Common myeloid progenitor, CD34-positive (primary cell): ENCODE measurements around the gene GAS6.
"Not testable (repeated sequence)": the region's sequence is repeated elsewhere in the genome, so short reads cannot be mapped to it uniquely, and the experiment has no call there.

Experiments
- CTCF ChIA-PET: fragments of 350-600 bp; sonication (Branson Sonifier 250); formaldehyde crosslinking; loops from one replicate; lab custom pipeline; 2021; ENCODE audit warnings: antibody characterized with exemption; lab: Charles Lee
- POLR2A ChIA-PET: fragments of 350-600 bp; sonication (Branson Sonifier 250); formaldehyde crosslinking; loops from one replicate; lab custom pipeline; 2021; ENCODE audit warnings: antibody characterized with exemption; lab: Charles Lee
- DNase-seq, 3 donors: peaks; one replicate each; pipeline versions ENCODE4 v3.0.0 to v3.0.0-alpha.2; 2013
- H3K27ac ChIP-seq, 2 experiments: 1 replicate in 1 of 2; 2 replicates in 1 of 2; pipeline ENCODE4 v1.7.0; 2013; ENCODE audit warnings: inconsistent platforms in 2 of 2, low read length in 2 of 2, mild to moderate bottlenecking in 2 of 2, low read depth in 1 of 2, moderate library complexity in 1 of 2; ENCODE audit not compliant: severe bottlenecking in 2 of 2, insufficient read depth in 1 of 2, poor library complexity in 1 of 2
- H3K27me3 ChIP-seq, 5 experiments: replicated peaks in 2 of 5; 1 replicate in 3 of 5; 2 replicates in 2 of 5; pipeline versions ENCODE4 v1.6.1 to v1.7.0; 2013; ENCODE audit warnings: low read length in 4 of 5, mild to moderate bottlenecking in 2 of 5, moderate library complexity in 2 of 5, inconsistent platforms in 1 of 5; ENCODE audit not compliant: insufficient read depth in 5 of 5, control insufficient read depth in 4 of 5
- H3K36me3 ChIP-seq, 4 experiments: 1 replicate in 2 of 4; 2 replicates in 2 of 4; pipeline versions ENCODE4 v1.6.1 to v1.7.0; 2013; ENCODE audit warnings: low read length in 3 of 4, control low read depth in 1 of 4, mild to moderate bottlenecking in 1 of 4; ENCODE audit not compliant: control insufficient read depth in 4 of 4, insufficient read depth in 4 of 4
- H3K4me1 ChIP-seq, 4 experiments: 1 replicate in 3 of 4; 2 replicates in 1 of 4; pipeline versions ENCODE4 v1.6.1 to v1.7.1; 2013; ENCODE audit warnings: low read length in 3 of 4, mild to moderate bottlenecking in 3 of 4, control low read depth in 1 of 4, inconsistent platforms in 1 of 4, moderate library complexity in 1 of 4; ENCODE audit not compliant: control insufficient read depth in 4 of 4, insufficient read depth in 4 of 4; ENCODE audit errors: control extremely low read depth in 1 of 4
- H3K4me3 ChIP-seq, 7 experiments: 1 replicate in 4 of 7; 2 replicates in 3 of 7; pipeline versions ENCODE4 v1.5.1 to v1.7.0; 2013; ENCODE audit warnings: mild to moderate bottlenecking in 7 of 7, low read length in 6 of 7, moderate library complexity in 6 of 7, inconsistent platforms in 2 of 7, low read depth in 2 of 7, control low read depth in 1 of 7; ENCODE audit not compliant: insufficient read depth in 4 of 7, control insufficient read depth in 1 of 7; ENCODE audit errors: extremely low read depth in 1 of 7
- H3K9me3 ChIP-seq, 5 experiments: 1 replicate in 4 of 5; 2 replicates in 1 of 5; pipeline versions ENCODE4 v1.6.1 to v1.7.1; 2013; ENCODE audit warnings: low read length in 4 of 5, mild to moderate bottlenecking in 2 of 5, inconsistent platforms in 1 of 5, low read depth in 1 of 5, moderate library complexity in 1 of 5; ENCODE audit not compliant: control insufficient read depth in 4 of 5, insufficient read depth in 2 of 5; ENCODE audit errors: control extremely low read depth in 1 of 5
- WGBS: methylation state at CpG from one replicate; pipeline ENCODE4 v1.1.5; 2013; ENCODE audit not compliant: insufficient coverage; 5-methylcytosine and 5-hydroxymethylcytosine counted together

Gene GAS6

DNA sequence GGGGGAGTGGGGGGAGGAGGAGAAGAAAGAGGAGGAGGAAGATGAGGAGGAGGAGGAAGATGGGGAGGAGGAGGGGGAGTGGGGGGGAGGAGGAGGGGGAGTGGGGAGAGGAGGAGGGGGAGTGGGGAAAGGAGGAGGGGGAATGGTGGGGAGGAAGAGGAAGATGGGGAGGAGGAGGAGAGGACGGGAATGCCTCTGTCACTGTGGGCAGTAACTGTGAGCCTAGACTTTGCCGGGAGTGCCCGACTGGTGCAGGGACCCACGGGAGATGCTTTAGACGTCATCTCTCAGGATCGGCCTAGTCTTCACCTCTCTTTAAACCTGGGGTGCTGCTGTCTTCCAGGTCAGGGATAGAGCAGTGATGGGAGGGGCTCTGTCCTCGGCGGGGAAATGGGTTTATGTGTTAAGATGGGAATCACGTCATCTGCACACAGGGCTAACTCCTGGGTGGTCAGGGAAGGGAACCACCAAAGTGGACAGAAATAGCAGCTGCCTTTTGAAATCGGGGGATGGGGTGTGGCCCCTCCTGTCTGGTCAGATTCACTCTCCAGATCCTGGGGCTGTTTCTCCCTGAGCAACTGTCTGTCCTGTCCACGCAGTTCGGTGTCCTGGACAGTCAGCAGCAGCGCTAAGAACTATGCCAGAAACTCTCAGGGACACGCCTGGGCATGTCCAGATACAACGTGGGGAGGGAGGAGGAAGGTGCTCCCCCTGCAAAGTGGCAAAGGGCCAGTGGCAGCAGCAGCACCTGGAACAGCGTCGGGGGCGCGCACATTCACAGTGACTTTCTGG lies 26.9 kb downstream of the GAS6 start:
- H3K4me3 ChIP-seq: no peak overlapping the region

DNA sequence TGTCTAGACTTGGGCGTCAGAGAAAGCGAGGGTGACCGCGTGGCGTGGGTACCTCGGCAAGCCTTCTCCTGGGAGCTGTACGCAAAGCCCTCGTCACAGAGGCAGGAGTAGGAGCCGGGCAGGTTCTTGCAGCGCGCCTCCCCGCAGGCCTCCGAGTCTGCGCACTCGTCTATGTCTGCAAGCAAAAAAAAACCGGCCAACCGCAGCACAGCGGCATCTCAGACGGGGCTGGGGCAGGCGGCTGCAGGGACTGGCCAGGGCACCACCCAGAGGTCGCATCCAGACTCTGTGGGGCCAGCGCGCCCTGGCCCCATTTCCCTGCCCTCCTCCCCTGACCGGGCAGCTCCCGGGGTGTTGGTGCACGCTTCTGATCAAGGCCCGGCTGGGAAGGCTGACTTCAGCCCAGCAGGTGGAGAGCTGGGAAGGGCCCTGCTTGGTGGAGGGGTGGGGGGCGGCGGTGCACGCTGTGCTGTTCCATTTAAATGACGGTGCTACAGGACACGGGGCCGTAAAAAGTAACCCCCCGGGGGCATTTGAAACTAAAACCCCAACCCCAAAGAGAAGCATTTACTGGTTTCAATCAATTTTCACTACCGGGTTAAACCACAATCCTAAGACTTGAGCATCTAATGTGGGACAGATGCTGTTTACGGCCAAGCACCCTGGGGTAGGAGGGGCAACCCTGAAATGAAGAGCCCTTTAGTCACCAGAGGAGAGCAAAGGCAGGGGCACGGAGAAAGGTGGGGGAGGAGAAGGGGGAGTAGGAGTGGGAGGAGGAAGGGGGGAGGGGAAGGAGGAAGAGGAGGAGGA lies 28.2 kb downstream of the GAS6 start:
- H3K27me3 ChIP-seq: peaks cover 0 to 6% (median 3%) of the 10 kb centered on the region in 5 experiments
- no peaks in the 10 kb centered on the region for H3K9me3 ChIP-seq
- ChIA-PET POLR2A (no interaction called here), CTCF (interaction anchor here (1.1 kb wide), 1 partner anchor 110 kb away, joined by 3 read pairs; no protein-coding TSS in a partner anchor)
- 85% methylated on average over 32 of the region's 37 CpGs for WGBS
- DNase-seq: peak in 1 of 3 donors; percentile 46
- no peak overlapping the region for H3K4me3 ChIP-seq
- peaks cover 0 to 6% (median 1%) of the 10 kb centered on the region in 4 experiments for H3K36me3 ChIP-seq
- no peak overlapping the region for H3K27ac ChIP-seq
- peaks cover 0 to 7% (median 0%) of the 10 kb centered on the region in 4 experiments for H3K4me1 ChIP-seq

More for the DNA sequence above, 26.9 kb downstream of the GAS6 start:
- Histone ChIP-seq H3K4me1 (peaks cover 0 to 7% (median 4%) of the 10 kb centered on the region in 4 experiments), H3K9me3 (peaks cover 0 to 3% (median 0%) of the 10 kb centered on the region in 5 experiments), H3K27ac (no peak overlapping the region), H3K36me3 (peaks cover 0 to 6% (median 1%) of the 10 kb centered on the region in 4 experiments), H3K27me3 (peaks cover 0 to 16% (median 4%) of the 10 kb centered on the region in 5 experiments)
- 62% methylated on average over 12 of the region's 19 CpGs for WGBS
- DNase-seq: no peak
- ChIA-PET POLR2A (no interaction called here), CTCF (no interaction called here)

DNA sequence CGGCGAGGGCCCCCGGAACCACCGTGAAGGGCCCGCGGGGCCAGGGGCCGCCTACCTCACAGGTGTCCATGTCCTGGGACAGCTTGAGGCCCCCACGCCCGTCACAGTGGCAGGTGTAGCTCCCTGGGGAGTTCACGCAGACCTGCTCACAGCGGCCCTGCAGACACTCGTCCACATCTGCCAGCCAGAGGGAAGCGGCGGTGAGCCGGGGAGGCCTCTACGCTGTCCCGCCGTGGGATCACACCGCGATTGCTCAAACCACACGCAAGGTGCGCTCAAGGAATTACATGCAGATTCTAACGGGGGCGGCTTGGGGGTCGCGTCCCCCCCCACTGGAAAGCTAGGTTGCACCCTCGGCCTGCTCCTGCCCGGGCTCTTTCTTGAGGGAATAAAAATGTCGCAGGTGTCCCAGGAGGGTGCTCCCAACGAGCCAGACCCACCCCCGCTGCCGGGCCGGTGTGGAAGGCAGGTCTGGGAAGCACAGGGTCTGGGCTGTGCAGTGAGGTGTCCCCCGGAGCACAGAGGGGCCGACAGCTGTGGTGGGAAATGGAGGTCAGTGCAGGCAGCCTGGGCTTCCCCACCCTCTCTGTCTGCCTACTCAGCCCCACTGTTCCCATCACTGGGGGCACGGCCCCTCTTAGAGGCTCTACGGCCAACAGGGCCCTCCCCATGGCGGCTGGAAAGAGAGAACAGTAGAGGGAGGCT lies 29.2 kb downstream of the GAS6 start:
- no peaks in the 10 kb centered on the region for H3K9me3 ChIP-seq
- ChIA-PET POLR2A (no interaction called here), CTCF (interaction anchor here (1.1 kb wide), 1 partner anchor 111 kb away, joined by 3 read pairs; no protein-coding TSS in a partner anchor)
- no peaks in the 10 kb centered on the region for H3K27me3 ChIP-seq
- DNase-seq: no peak
- H3K27ac ChIP-seq: no peak overlapping the region
- peaks cover 0 to 6% (median 1%) of the 10 kb centered on the region in 4 experiments for H3K36me3 ChIP-seq
- no peak overlapping the region for H3K4me3 ChIP-seq
- WGBS: 95% methylated on average over 35 of the region's 38 CpGs
- H3K4me1 ChIP-seq: peaks cover 0 to 7% (median 0%) of the 10 kb centered on the region in 4 experiments

DNA sequence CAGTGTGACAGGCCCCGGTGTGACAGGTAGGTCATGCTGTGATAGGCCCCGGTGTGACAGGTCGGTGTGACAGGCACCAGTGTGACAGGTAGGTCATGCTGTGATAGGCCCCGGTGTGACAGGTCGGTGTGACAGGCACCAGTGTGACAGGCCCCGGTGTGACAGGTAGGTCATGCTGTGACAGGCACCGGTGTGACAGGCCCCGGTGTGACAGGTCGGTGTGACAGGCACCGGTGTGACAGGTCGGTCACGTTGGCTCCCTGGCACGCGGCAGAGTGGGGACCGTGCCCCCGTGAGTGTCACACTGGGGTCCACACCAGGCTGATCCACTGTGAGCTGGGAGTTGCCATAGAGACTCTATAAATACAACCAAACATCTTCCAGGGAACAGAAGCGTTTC lies 29.9 kb downstream of the GAS6 start:
- H3K4me3 ChIP-seq, POLR2A ChIA-PET, DNase-seq, H3K27me3 ChIP-seq, H3K27ac ChIP-seq, H3K9me3 ChIP-seq, CTCF ChIA-PET, H3K4me1 ChIP-seq, H3K36me3 ChIP-seq: not testable (repeated sequence)
- WGBS: 94% methylated on average over 13 of the region's 17 CpGs

DNA sequence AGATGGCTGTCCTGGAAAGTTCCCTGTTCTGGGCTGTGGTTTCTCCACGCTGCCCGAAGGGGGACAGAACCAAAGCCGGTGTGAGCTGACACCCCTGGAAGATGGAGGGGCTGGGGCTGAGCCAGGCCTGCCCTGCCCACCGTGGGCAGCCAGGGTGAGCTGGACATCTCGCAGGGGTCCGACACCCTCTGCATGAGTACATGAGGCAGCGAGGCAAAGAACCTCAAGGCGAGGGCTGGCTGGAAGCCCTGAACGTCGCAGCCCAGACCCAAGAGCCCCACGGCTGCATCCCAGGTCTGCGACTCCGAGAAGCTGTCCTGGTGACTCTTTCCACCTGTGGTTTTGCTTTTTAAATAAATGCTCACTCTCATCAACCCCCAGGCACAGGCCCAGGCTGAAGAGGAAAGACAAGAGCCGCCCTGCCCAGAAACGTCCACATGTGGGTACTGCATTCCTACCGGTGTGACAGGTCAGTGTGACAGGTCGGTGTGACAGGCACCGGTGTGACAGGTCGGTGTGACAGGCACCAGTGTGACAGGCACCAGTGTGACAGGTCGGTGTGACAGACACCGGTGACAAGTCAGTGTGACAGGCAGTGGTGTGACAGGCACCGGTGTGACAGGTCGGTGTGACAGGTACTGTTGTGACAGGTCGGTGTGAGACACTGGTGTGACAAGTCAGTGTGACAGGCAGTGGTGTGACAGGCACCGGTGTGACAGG lies 30.6 kb downstream of the GAS6 start:
- Histone ChIP-seq H3K27me3 (no peaks in the 10 kb centered on the region), H3K36me3 (peaks cover 2 to 10% (median 5%) of the 10 kb centered on the region in 4 experiments), H3K4me3 (no peak overlapping the region), H3K4me1 (peaks cover 0 to 7% (median 0%) of the 10 kb centered on the region in 4 experiments), H3K9me3 (peaks cover 0 to 3% (median 0%) of the 10 kb centered on the region in 5 experiments), H3K27ac (no peak overlapping the region)
- WGBS: 97% methylated on average over 24 of the region's 25 CpGs
- no peak for DNase-seq
- CTCF ChIA-PET: no interaction called here
- POLR2A ChIA-PET: no interaction called here

DNA sequence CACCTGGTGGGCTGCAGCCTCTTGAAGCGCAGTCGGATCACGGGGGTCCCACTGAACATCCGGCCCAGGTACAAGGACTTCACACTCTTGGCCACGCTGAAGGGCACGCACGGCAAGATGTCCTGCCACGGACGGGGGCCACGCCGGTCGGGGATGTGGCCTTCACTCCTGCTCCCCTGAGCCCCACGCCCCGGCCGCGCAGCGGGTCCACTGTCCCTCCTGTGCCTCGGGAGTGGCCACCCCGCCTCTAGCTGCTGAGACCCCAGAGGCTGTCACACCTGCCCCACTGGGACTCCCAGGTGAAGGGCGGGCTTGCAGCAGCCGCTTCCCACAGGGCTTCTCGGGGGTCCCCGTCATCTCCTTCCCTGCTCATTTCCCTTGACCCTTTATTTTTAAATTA lies 31.2 kb downstream of the GAS6 start:
- Histone ChIP-seq H3K27me3 (no peaks in the 10 kb centered on the region), H3K9me3 (peaks cover 0 to 7% (median 1%) of the 10 kb centered on the region in 5 experiments), H3K36me3 (peaks cover 3 to 14% (median 6%) of the 10 kb centered on the region in 4 experiments), H3K4me3 (no peak overlapping the region), H3K27ac (no peak overlapping the region), H3K4me1 (peaks cover 0 to 6% (median 0%) of the 10 kb centered on the region in 4 experiments)
- ChIA-PET CTCF (no interaction called here), POLR2A (no interaction called here)
- DNase-seq: no peak
- 99% methylated on average over 18 of the region's 23 CpGs for WGBS
